Cardiac fibroblast (primary cell): ENCODE data around the gene DCTN1.
A peak's percentile ranks its signal among the peaks of the same experiment; 100 is the strongest.

Experiments
- DNase-seq, 2 donors: peaks; one replicate each; pipeline versions ENCODE4 v3.0.0 to v3.0.0-alpha.2; 2010; ENCODE audit warnings: low read depth in 2 of 2
- H3K4me3 ChIP-seq, 2 donors: replicated peaks in 1 of 2; 1 replicate in 1 of 2; 2 replicates in 1 of 2; pipeline ENCODE4 v1.5.1; 2011; ENCODE audit warnings: low read depth in 2 of 2, low read length in 2 of 2, mild to moderate bottlenecking in 2 of 2, moderate library complexity in 1 of 2
- CTCF ChIP-seq: IDR thresholded peaks from one replicate; pipeline ENCODE4 v1.5.1; 2011; ENCODE audit warnings: low read depth, mild to moderate bottlenecking, low read length, inconsistent platforms

The DCTN1 gene

GRCh38 chr2:74379851-74380789 is at the start of gene DCTN1:
Gene DCTN1, minus strand, starts transcription at chr2:74380311. Its CDS starts 274 bp downstream, at chr2:74380037.
- DNase-seq: peak; percentile 71 to 72
- H3K4me3 ChIP-seq: peak within 1 kb of the TSS; percentile 47 to 49
- TF ChIP-seq CTCF: no peak

- no peak overlapping the region for H3K4me3 ChIP-seq
- DNase-seq: no peak
- no peak for TF ChIP-seq CTCF
These were observed 48.6 kb upstream of the DCTN1 start for GRCh38 chr2:74428675-74429074.

GRCh38 chr2:74427551-74427950 is 47.4 kb upstream of the DCTN1 start:
- no peak overlapping the region for H3K4me3 ChIP-seq
- no peak for TF ChIP-seq CTCF

GRCh38 chr2:74426181-74426758 is 46.2 kb upstream of the DCTN1 start:
- no peak for DNase-seq
- no peak for TF ChIP-seq CTCF
- no peak overlapping the region for H3K4me3 ChIP-seq

More at GRCh38 chr2:74427551-74427950, 47.4 kb upstream of the DCTN1 start:
- no peak for DNase-seq

GRCh38 chr2:74425523-74425922 is 45.4 kb upstream of the DCTN1 start:
- no peak overlapping the region for H3K4me3 ChIP-seq
- DNase-seq: no peak
- TF ChIP-seq CTCF: no peak

GRCh38 chr2:74424995-74425406 is 44.9 kb upstream of the DCTN1 start:
- DNase-seq: no peak
- no peak overlapping the region for H3K4me3 ChIP-seq
- no peak for TF ChIP-seq CTCF
